Neural cell (in vitro differentiated cells): ENCODE data around the gene OR6V1. TPM values are rescaled to one million over a fixed set of nuclear protein-coding genes. Genes with fewer than 3 reads are reported as not detected.

Experiments
- H2AFZ ChIP-seq: fragments of 200-600, 300-800 bp; sonication (generic), shearing (Covaris generic); 2 replicates; pipeline ENCODE4 v1.6.0; 2014; ENCODE audit warnings: low read depth, mild to moderate bottlenecking, antibody characterized with exemption, low read length, moderate library complexity
- H3F3A ChIP-seq: fragments of 200-600 bp; shearing (Covaris generic); 2 replicates; pipeline ENCODE4 v1.6.1; 2016; ENCODE audit warnings: mild to moderate bottlenecking, moderate library complexity, mixed read lengths, antibody characterized with exemption, low read length; ENCODE audit not compliant: insufficient read depth, poor library complexity, severe bottlenecking
- H3K27ac ChIP-seq: fragments of 200-600, 300-800 bp; sonication (generic), shearing (Covaris generic); 2 replicates; pipeline ENCODE4 v1.5.1; 2014; ENCODE audit warnings: mild to moderate bottlenecking, low read length, moderate library complexity
- H3K27me3 ChIP-seq: fragments of 300-800, 200-600 bp; sonication (generic), shearing (Covaris generic); 2 replicates; pipeline ENCODE4 v1.6.0; 2014; ENCODE audit warnings: mild to moderate bottlenecking, low read depth, low read length, moderate library complexity; ENCODE audit not compliant: insufficient read depth
- H3K36me3 ChIP-seq: fragments of 300-800, 200-600 bp; sonication (generic), shearing (Covaris generic); 2 replicates; pipeline ENCODE4 v1.5.1; 2014; ENCODE audit warnings: mild to moderate bottlenecking, antibody characterized with exemption, low read length, moderate library complexity; ENCODE audit not compliant: insufficient read depth
- H3K4me2 ChIP-seq: fragments of 300-800, 200-600 bp; sonication (generic), shearing (Covaris generic); 2 replicates; pipeline ENCODE4 v1.6.0; 2014; ENCODE audit warnings: mild to moderate bottlenecking, low read length
- H3K4me3 ChIP-seq: fragments of 300-800, 200-600 bp; sonication (generic), shearing (Covaris generic); 2 replicates; pipeline ENCODE4 v1.5.1; 2014; ENCODE audit warnings: mild to moderate bottlenecking, low read length, moderate library complexity
- H3K79me2 ChIP-seq: fragments of 200-600 bp; shearing (Covaris generic); replicated peaks from 2 replicates; pipeline ENCODE4 v1.6.0; 2014; ENCODE audit warnings: mild to moderate bottlenecking, low read length, moderate library complexity; ENCODE audit not compliant: insufficient read depth
- H3K9ac ChIP-seq: fragments of 300-800, 200-600 bp; sonication (generic), shearing (Covaris generic); 2 replicates; pipeline ENCODE4 v1.6.1; 2016; ENCODE audit warnings: mild to moderate bottlenecking, low read length, mixed read lengths
- H3K9me2 ChIP-seq: fragments of 200-600 bp; shearing (Covaris generic); 2 replicates; pipeline ENCODE4 v1.6.1; 2016; ENCODE audit warnings: mild to moderate bottlenecking, low read length, mixed read lengths; ENCODE audit not compliant: insufficient read depth
- H3K9me3 ChIP-seq: fragments of 200-600, 300-800 bp; sonication (generic), shearing (Covaris generic); 2 replicates; pipeline ENCODE4 v1.6.1; 2016; ENCODE audit warnings: mild to moderate bottlenecking, mixed run types, low read length, moderate library complexity, mixed read lengths
- H4K20me1 ChIP-seq: fragments of 200-600 bp; shearing (Covaris generic); 2 replicates; pipeline ENCODE4 v1.6.1; 2016; ENCODE audit warnings: mild to moderate bottlenecking, mixed run types; ENCODE audit not compliant: insufficient read depth
- CTCF ChIP-seq: fragments of 450-650 bp; IDR thresholded peaks from 2 replicates; pipeline ENCODE4 v1.5.1; 2014; ENCODE audit warnings: antibody characterized with exemption, mild to moderate bottlenecking, moderate library complexity; ENCODE audit not compliant: poor library complexity, severe bottlenecking
- EP300 ChIP-seq: fragments of 450-650 bp; conservative IDR thresholded peaks from 2 replicates; pipeline ENCODE4 v1.6.1; 2014; ENCODE audit warnings: antibody characterized with exemption, mild to moderate bottlenecking, moderate library complexity; ENCODE audit not compliant: poor library complexity, severe bottlenecking
- EZH2 ChIP-seq: fragments of 200-600, 300-800 bp; shearing (Covaris generic), sonication (generic); IDR thresholded peaks from 2 replicates; pipeline ENCODE4 v1.6.1; 2014; ENCODE audit warnings: antibody characterized with exemption, low read length, borderline replicate concordance, mild to moderate bottlenecking; ENCODE audit not compliant: insufficient read depth, poor library complexity, severe bottlenecking
- MXI1 ChIP-seq: fragments of 450-650 bp; conservative IDR thresholded peaks from 2 replicates; pipeline ENCODE4 v1.6.1; 2014; ENCODE audit warnings: antibody characterized with exemption, mild to moderate bottlenecking; ENCODE audit not compliant: poor library complexity, severe bottlenecking
- POLR2AphosphoS5 ChIP-seq: IDR thresholded peaks from 2 replicates; pipeline ENCODE4 v1.6.1; 2012
- RAD21 ChIP-seq: fragments of 450-650 bp; conservative IDR thresholded peaks from 2 replicates; pipeline ENCODE4 v1.6.1; 2014; ENCODE audit warnings: antibody characterized with exemption, mild to moderate bottlenecking, moderate library complexity
- REST ChIP-seq: IDR thresholded peaks from 2 replicates; pipeline ENCODE4 v1.6.1; 2012; ENCODE audit warnings: borderline replicate concordance
- SMC3 ChIP-seq: fragments of 450-650 bp; conservative IDR thresholded peaks from 2 replicates; pipeline ENCODE4 v1.6.1; 2014; ENCODE audit warnings: antibody characterized with exemption, mild to moderate bottlenecking, moderate library complexity; ENCODE audit not compliant: poor library complexity
- TAF1 ChIP-seq: IDR thresholded peaks from 2 replicates; pipeline ENCODE4 v1.6.1; 2012; ENCODE audit warnings: low read depth
- polyA plus RNA-seq: library from polyadenylated mRNA; depleted of rRNA; stranded (reverse); fragments of >200 nt; gene quantifications from 2 replicates; pipeline ENCODE4 v1.2.3, GENCODE V29; 2014

Gene OR6V1
- polyA plus RNA-seq, 1 donor from 2014 or later: not detected

DNA sequence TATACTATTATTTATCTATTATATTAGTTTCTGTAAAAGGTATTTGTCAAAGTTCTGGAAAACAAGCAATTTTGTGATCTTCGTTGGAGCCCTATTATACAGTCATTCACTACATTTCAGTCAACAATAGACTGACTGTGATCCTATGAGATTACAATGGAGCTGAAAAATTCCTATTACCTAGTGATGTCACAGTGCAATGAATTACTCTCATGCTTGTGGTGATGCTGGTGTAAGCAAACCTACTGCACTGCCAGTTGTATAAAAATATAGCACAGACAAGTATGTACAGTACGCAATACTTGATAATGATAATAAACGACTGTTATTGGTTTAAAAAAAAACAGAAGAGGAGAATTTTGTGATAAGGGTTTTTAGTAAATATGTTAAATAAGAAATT, 21.4 kb downstream of the OR6V1 start:
- H2AFZ ChIP-seq: no peak overlapping the region
- no peaks in the 10 kb centered on the region for H3F3A ChIP-seq
- H3K4me2 ChIP-seq: no peak overlapping the region
- H3K27ac ChIP-seq: no peak overlapping the region
- H4K20me1 ChIP-seq: no peaks in the 10 kb centered on the region
- no peaks in the 10 kb centered on the region for H3K9me3 ChIP-seq
- no peaks in the 10 kb centered on the region for H3K9me2 ChIP-seq
- H3K79me2 ChIP-seq: no peaks in the 10 kb centered on the region
- no peak overlapping the region for H3K4me3 ChIP-seq
- no peak for TF ChIP-seq EP300
- TF ChIP-seq MXI1: no peak
- no peak for TF ChIP-seq RAD21
- no peak overlapping the region for H3K9ac ChIP-seq
- no peaks in the 10 kb centered on the region for H3K27me3 ChIP-seq
- H3K36me3 ChIP-seq: no peaks in the 10 kb centered on the region

GRCh38 chr7:143074141-143074540, 22.0 kb downstream of the OR6V1 start:
- H3K27ac ChIP-seq: no peak overlapping the region
- H3K79me2 ChIP-seq: no peaks in the 10 kb centered on the region
- H3K27me3 ChIP-seq: no peaks in the 10 kb centered on the region
- no peak overlapping the region for H3K9ac ChIP-seq
- H3K4me2 ChIP-seq: no peak overlapping the region
- H4K20me1 ChIP-seq: no peaks in the 10 kb centered on the region
- H2AFZ ChIP-seq: no peak overlapping the region
- H3K9me2 ChIP-seq: no peaks in the 10 kb centered on the region
- TF ChIP-seq MXI1 (no peak), EP300 (no peak), REST (no peak), POLR2AphosphoS5 (no peak), SMC3 (no peak), RAD21 (no peak), TAF1 (no peak), EZH2 (no peak), CTCF (no peak)
- no peak overlapping the region for H3K4me3 ChIP-seq
- H3F3A ChIP-seq: no peaks in the 10 kb centered on the region
- no peaks in the 10 kb centered on the region for H3K9me3 ChIP-seq
- H3K36me3 ChIP-seq: no peaks in the 10 kb centered on the region

DNA sequence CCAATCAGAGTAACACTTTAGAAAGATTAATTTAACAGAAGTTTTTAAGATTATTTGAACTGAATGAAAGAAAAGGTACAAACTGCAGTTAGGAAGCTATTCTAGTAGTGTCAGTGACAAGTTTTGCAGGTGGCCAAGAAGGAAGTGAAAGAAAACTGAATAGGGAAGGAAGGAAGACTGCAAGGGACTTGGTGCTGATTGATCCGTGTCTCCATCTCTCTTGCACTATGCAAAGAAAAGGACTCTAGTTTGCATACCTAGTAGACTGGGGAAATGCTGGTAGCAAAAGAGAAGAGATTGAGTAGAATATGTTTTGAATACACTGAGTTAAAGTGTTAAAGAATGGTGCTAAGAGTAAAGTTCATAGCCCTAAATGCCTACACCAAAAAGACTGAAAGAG, 33.0 kb downstream of the OR6V1 start:
- TF ChIP-seq EZH2: no peak
- no peak for TF ChIP-seq TAF1
- no peak for TF ChIP-seq RAD21
- no peak for TF ChIP-seq REST
- TF ChIP-seq CTCF: no peak
- TF ChIP-seq MXI1: no peak
- no peak for TF ChIP-seq SMC3
- no peaks in the 10 kb centered on the region for H3K9me3 ChIP-seq
- H3F3A ChIP-seq: no peaks in the 10 kb centered on the region
- H4K20me1 ChIP-seq: no peaks in the 10 kb centered on the region
- no peak overlapping the region for H3K27ac ChIP-seq
- no peaks in the 10 kb centered on the region for H3K9me2 ChIP-seq
- no peaks in the 10 kb centered on the region for H3K27me3 ChIP-seq
- H2AFZ ChIP-seq: no peak overlapping the region
- no peaks in the 10 kb centered on the region for H3K36me3 ChIP-seq
- H3K4me2 ChIP-seq: no peak overlapping the region
- no peaks in the 10 kb centered on the region for H3K79me2 ChIP-seq
- H3K9ac ChIP-seq: no peak overlapping the region
- no peak overlapping the region for H3K4me3 ChIP-seq
